CD4-positive, alpha-beta memory T cell (primary cell): ENCODE data around the gene ATXN7L2. TPM values are rescaled to one million over a fixed set of nuclear protein-coding genes. Genes with fewer than 3 reads are reported as not detected.

ENCODE experiments used
- CTCF ChIA-PET: fragments of 350-600 bp; sonication (Branson Sonifier 250); formaldehyde crosslinking; loops from one replicate; lab custom pipeline; 2021; ENCODE audit warnings: inconsistent platforms; ENCODE audit not compliant: partially characterized antibody; lab: Charles Lee
- POLR2A ChIA-PET: fragments of 350-600 bp; sonication (Branson Sonifier 250); formaldehyde crosslinking; loops from one replicate; lab custom pipeline; 2021; ENCODE audit not compliant: partially characterized antibody; lab: Charles Lee
- DNase-seq, 5 donors: peaks; one replicate each; pipeline versions ENCODE4 v3.0.0 to v3.0.0-alpha.2; 2020 to 2022; ENCODE audit warnings: mixed read lengths in 1 of 5
- H3K27ac ChIP-seq: one replicate; pipeline ENCODE4 v1.7.0; 2013; ENCODE audit warnings: low read depth, low read length
- H3K27me3 ChIP-seq: 2 replicates; pipeline ENCODE4 v1.7.0; 2013; ENCODE audit warnings: mild to moderate bottlenecking, low read length, moderate library complexity; ENCODE audit not compliant: insufficient read depth
- H3K36me3 ChIP-seq: 2 replicates; pipeline ENCODE4 v1.7.0; 2013; ENCODE audit warnings: mild to moderate bottlenecking, low read length, moderate library complexity; ENCODE audit not compliant: insufficient read depth
- H3K4me1 ChIP-seq: 2 replicates; pipeline ENCODE4 v1.7.0; 2013; ENCODE audit warnings: mild to moderate bottlenecking, low read length, moderate library complexity; ENCODE audit not compliant: insufficient read depth
- H3K4me3 ChIP-seq, 2 donors: one replicate each; pipeline ENCODE4 v1.7.0; 2013; ENCODE audit warnings: low read length in 2 of 2, mild to moderate bottlenecking in 1 of 2
- H3K9me3 ChIP-seq, 2 donors: one replicate each; pipeline ENCODE4 v1.7.0; 2013; ENCODE audit warnings: low read length in 2 of 2, control low read depth in 1 of 2; ENCODE audit not compliant: control insufficient read depth in 1 of 2
- H3K27ac Mint-ChIP-seq, 7 donors: one replicate each; pipeline ENCODE4 v1.8.0; 2020 to 2021; ENCODE audit warnings: mixed read lengths in 7 of 7, mild to moderate bottlenecking in 6 of 7, inconsistent platforms in 3 of 7, moderate library complexity in 3 of 7
- H3K27me3 Mint-ChIP-seq, 2 donors: one replicate each; pipeline ENCODE4 v1.8.0; 2020 to 2021; ENCODE audit warnings: mixed read lengths in 2 of 2
- H3K36me3 Mint-ChIP-seq, 2 donors: one replicate each; pipeline ENCODE4 v1.8.0; 2020 to 2021; ENCODE audit warnings: mixed read lengths in 2 of 2, inconsistent platforms in 1 of 2, mild to moderate bottlenecking in 1 of 2
- H3K4me1 Mint-ChIP-seq, 4 donors: one replicate each; pipeline ENCODE4 v1.8.0; 2020 to 2021; ENCODE audit warnings: mixed read lengths in 4 of 4, mild to moderate bottlenecking in 1 of 4
- H3K4me3 Mint-ChIP-seq, 8 donors: one replicate each; pipeline ENCODE4 v1.8.0; 2020 to 2021; ENCODE audit warnings: mixed read lengths in 8 of 8, mild to moderate bottlenecking in 7 of 8, moderate library complexity in 6 of 8, inconsistent platforms in 3 of 8
- H3K9me3 Mint-ChIP-seq, 8 donors: one replicate each; pipeline ENCODE4 v1.8.0; 2020 to 2021; ENCODE audit warnings: mixed read lengths in 8 of 8, mild to moderate bottlenecking in 5 of 8, inconsistent platforms in 3 of 8, moderate library complexity in 1 of 8
- intact Hi-C: fragments of 100-400 bp; cut with micrococcal nuclease; formaldehyde crosslinking; loops from one replicate; pipeline ENCODE4 v1.15.1; 2023
- polyA plus RNA-seq, 2 donors: library from polyadenylated mRNA; unstranded; fragments of 300-500 nt; fragmentation: Illumina TruSeq; gene quantifications; one replicate each; pipeline ENCODE4 v1.2.3, GENCODE V29; 2021
- total RNA-seq, 2 experiments: library from RNA; stranded (reverse); gene quantifications; one replicate each; pipeline ENCODE4 v1.2.3, GENCODE V29; 2021

The ATXN7L2 gene
- total and polyA plus RNA-seq, 4 experiments from 2014 or later, result 1.9 to 9.0 (median 7.1) TPM

DNA sequence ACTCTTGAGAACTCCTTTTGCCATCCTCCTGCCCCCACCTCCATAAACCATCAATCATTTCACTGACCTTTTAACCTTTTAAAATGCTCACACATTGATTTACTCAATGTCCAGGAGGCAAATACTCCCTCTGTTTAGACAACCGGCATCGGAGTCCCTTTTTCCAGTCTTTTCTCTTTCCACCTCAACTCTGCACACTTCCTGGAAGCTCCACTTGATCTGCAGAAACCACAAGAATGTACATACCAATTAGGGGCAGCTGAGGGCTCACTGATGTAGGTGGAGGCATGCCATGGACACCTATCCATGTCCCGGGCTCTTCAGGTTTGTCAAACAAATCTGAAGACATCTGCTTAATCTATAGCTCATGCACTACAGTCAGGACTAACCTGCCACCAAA lies 31.1 kb downstream of the ATXN7L2 start:
- DNase-seq, result no peak
- intact Hi-C loops, result no loop called here
- H3K27ac ChIP-seq, result no peak overlapping the region
- peaks cover 0 to 2% (median 0%) of the 10 kb centered on the region in 8 donors for H3K9me3 Mint-ChIP-seq
- H3K36me3 ChIP-seq, result no peaks in the 10 kb centered on the region
- no peaks in the 10 kb centered on the region for H3K27me3 Mint-ChIP-seq
- peaks cover 12 to 22% (median 18%) of the 10 kb centered on the region in 4 donors for H3K4me1 Mint-ChIP-seq
- H3K4me1 ChIP-seq, result peaks cover 11% of the 10 kb centered on the region
- ChIA-PET CTCF (interaction anchor here (24.9 to 37.2 kb wide), 2 partner anchors 17 to 21 kb away, joined by 594 to 1669 read pairs; partner anchors contain the start of genes ATXN7L2, CYB561D1 and GPR61), POLR2A (interaction anchor here (2.0 to 16.4 kb wide), 2 partner anchors 18 to 30 kb away, joined by 7 to 292 read pairs; partner anchors contain the start of gene CYB561D1)
- no peak overlapping the region for H3K4me3 ChIP-seq
- H3K36me3 Mint-ChIP-seq, result peaks cover 3 to 4% of the 10 kb centered on the region in 2 donors
- H3K27me3 ChIP-seq, result no peaks in the 10 kb centered on the region
- H3K4me3 Mint-ChIP-seq, result no peak overlapping the region
- no peaks in the 10 kb centered on the region for H3K9me3 ChIP-seq
- peak overlapping the region in 1 of 7 donors; percentile 24 for H3K27ac Mint-ChIP-seq

DNA sequence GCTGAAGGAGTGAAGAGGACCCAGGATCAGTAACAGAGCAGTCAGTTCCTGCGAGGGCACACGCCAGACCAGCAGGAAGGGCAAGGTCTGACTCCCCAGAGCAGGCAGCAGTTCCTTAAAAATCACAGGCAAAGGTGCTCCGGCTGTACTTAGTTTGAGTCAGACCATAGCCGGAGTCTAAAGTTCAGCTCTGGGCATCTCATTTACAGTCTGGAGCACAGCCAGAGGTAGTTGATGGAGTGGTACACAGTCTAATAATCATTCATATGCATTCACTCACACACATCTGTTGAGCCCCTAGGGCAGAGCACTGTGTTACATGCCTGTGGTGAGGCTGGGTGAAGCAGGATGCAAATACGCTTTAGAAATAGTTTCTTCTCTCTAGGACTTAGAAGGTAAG lies 33.2 kb downstream of the ATXN7L2 start:
- peaks cover 0 to 3% of the 10 kb centered on the region in 2 donors for H3K36me3 Mint-ChIP-seq
- no peaks in the 10 kb centered on the region for H3K9me3 Mint-ChIP-seq
- H3K4me1 Mint-ChIP-seq, result peaks cover 0 to 7% (median under 1%) of the 10 kb centered on the region in 4 donors
- H3K4me3 ChIP-seq, result no peak overlapping the region
- H3K4me1 ChIP-seq, result no peaks in the 10 kb centered on the region
- H3K36me3 ChIP-seq, result no peaks in the 10 kb centered on the region
- POLR2A ChIA-PET, result interaction anchor here (16.4 kb wide), 1 partner anchor 20 kb away, joined by 292 read pairs; the partner anchor contains the start of gene CYB561D1
- no peak overlapping the region for H3K4me3 Mint-ChIP-seq
- H3K27me3 ChIP-seq, result no peaks in the 10 kb centered on the region
- no peak for DNase-seq
- no peaks in the 10 kb centered on the region for H3K27me3 Mint-ChIP-seq
- CTCF ChIA-PET, result interaction anchor here (1.6 to 37.2 kb wide), 3 partner anchors 15 to 239 kb away, joined by 6 to 1669 read pairs (median 594); partner anchors contain the start of genes ATXN7L2, CYB561D1 and GPR61
- H3K27ac Mint-ChIP-seq, result peak overlapping the region in 1 of 7 donors; percentile 14
- intact Hi-C loops, result no loop called here
- H3K9me3 ChIP-seq, result no peaks in the 10 kb centered on the region
- no peak overlapping the region for H3K27ac ChIP-seq

DNA sequence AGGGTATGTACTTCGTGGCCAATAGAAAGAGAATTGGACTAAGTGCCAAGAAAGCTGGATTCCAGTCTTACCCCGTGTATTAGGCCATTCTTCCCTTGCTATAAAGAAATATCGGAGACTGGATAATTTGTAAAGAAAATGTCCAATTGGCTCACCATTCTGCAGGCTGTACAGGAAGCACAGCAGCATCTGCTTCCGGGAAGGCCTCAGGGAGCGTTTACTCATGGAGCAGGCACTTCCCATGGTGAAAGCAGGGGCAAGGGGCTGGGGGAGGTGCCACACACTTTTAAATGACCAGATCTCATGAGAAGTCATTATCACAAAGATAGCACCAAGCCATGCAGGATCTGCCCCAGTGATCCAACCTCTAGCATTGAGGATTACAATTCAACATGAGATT lies 33.6 kb downstream of the ATXN7L2 start:
- no peak for DNase-seq
- Mint-ChIP-seq H3K36me3 (peaks cover 0 to 3% of the 10 kb centered on the region in 2 donors), H3K9me3 (peaks cover 0 to 1% (median 0%) of the 10 kb centered on the region in 8 donors), H3K27ac (no peak overlapping the region), H3K4me1 (peaks cover 0 to 7% (median 0%) of the 10 kb centered on the region in 4 donors), H3K4me3 (no peak overlapping the region), H3K27me3 (peaks cover 0 to 2% of the 10 kb centered on the region in 2 donors)
- H3K27ac ChIP-seq, result no peak overlapping the region
- no peaks in the 10 kb centered on the region for H3K9me3 ChIP-seq
- POLR2A ChIA-PET, result interaction anchor here (16.4 kb wide), 1 partner anchor 20 kb away, joined by 292 read pairs; the partner anchor contains the start of gene CYB561D1
- no peaks in the 10 kb centered on the region for H3K36me3 ChIP-seq
- CTCF ChIA-PET, result interaction anchor here (24.9 to 37.2 kb wide), 2 partner anchors 14 to 24 kb away, joined by 594 to 1669 read pairs; partner anchors contain the start of genes ATXN7L2, CYB561D1 and GPR61
- no peak overlapping the region for H3K4me3 ChIP-seq
- intact Hi-C loops, result no loop called here
- H3K4me1 ChIP-seq, result no peaks in the 10 kb centered on the region
- no peaks in the 10 kb centered on the region for H3K27me3 ChIP-seq

DNA sequence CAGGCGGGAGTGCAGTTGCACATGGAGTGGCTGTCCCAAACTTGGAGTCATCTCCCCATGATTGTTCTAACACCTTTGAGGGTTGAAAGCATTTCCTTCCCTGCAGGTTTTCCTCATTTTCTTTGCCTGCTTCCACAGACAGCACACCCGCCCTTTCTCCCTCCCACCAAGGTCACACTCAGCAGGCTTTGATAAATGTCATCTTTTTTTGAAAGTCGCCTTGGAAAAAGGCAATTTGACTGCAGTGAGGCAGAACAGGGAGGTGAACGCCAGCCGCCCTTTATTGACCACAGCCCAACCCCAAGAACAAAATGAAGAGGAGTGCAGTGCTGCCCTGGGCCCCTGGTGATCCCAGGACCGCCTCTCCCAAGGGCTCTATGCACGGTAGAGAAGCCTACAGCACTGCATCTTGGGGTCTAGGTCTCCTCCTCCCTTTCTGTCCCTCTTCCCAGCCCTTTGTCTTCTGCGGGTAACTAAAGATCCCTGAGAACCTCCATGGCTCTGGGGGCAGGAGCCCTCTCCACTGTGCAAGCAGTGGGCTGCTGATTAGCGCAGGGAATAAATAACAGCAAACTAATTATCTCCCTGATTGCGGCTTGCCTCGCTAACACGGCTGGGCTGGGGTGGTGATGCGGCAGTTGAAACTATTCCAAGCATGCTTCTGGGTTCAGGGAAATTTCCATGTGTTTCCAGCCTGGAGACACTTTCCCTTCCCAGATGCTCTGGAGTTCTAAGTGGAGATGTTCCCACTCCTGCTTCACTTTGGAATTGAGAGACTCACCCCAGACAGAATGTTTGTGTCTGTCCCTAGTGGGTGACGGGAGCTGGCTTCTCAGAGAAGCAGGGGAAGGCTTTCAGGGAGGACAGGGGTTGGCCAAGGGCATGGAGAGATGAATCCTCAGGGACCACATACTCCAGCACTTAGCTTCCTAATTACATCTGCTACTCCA lies 37.6 kb downstream of the ATXN7L2 start:
- no peak for DNase-seq
- Histone ChIP-seq H3K36me3 (no peaks in the 10 kb centered on the region), H3K9me3 (no peaks in the 10 kb centered on the region), H3K4me1 (no peaks in the 10 kb centered on the region), H3K27ac (no peak overlapping the region), H3K4me3 (no peak overlapping the region), H3K27me3 (no peaks in the 10 kb centered on the region)
- no peak overlapping the region for H3K4me3 Mint-ChIP-seq
- no peak overlapping the region for H3K27ac Mint-ChIP-seq
- H3K27me3 Mint-ChIP-seq, result peaks cover 2% of the 10 kb centered on the region in 2 donors
- ChIA-PET CTCF (interaction anchor here (1.1 to 24.9 kb wide), 6 partner anchors 11 to 244 kb away, joined by 4 to 1669 read pairs (median 14); partner anchors contain the start of genes AMIGO1, ATXN7L2 and CYB561D1), POLR2A (no interaction called here)
- intact Hi-C loops, result no loop called here
- peaks cover 0 to 1% (median 0%) of the 10 kb centered on the region in 8 donors for H3K9me3 Mint-ChIP-seq
- H3K4me1 Mint-ChIP-seq, result peaks cover 0 to 2% (median 0%) of the 10 kb centered on the region in 4 donors
- H3K36me3 Mint-ChIP-seq, result peaks cover 0 to 3% of the 10 kb centered on the region in 2 donors

DNA sequence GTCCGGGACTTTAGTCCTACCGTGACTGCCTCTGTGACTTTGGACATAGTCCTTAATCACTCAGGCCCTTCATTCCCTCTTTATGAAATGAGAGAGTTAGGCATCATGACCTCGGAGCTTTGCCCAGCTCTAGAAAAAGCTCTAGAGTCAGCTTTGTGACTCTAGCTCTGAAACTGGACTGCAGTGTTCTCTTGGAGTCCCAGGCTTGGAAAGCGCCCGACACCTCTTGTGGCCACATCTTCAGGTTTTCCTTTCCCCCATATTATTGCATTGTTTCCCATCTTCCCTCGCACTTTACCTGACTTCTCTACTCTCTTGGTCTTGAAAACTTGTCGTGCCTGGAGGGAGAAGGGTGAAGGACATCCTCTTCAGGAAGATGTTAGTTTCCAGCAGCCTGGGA lies 38.3 kb downstream of the ATXN7L2 start:
- Mint-ChIP-seq H3K36me3 (no peaks in the 10 kb centered on the region), H3K9me3 (peaks cover 0 to 1% (median 0%) of the 10 kb centered on the region in 8 donors), H3K4me1 (peaks cover 0 to 2% (median 0%) of the 10 kb centered on the region in 4 donors), H3K27ac (peak overlapping the region in 2 of 7 donors; percentile 18 to 48), H3K27me3 (peaks cover 2% of the 10 kb centered on the region in 2 donors), H3K4me3 (no peak overlapping the region)
- no peak for DNase-seq
- Histone ChIP-seq H3K27ac (no peak overlapping the region), H3K9me3 (no peaks in the 10 kb centered on the region), H3K27me3 (no peaks in the 10 kb centered on the region), H3K4me1 (no peaks in the 10 kb centered on the region), H3K4me3 (no peak overlapping the region), H3K36me3 (no peaks in the 10 kb centered on the region)
- CTCF ChIA-PET, result interaction anchor here (2.4 to 21.4 kb wide), 2 partner anchors 10 to 22 kb away, joined by 14 to 1669 read pairs; partner anchors contain the start of genes AMIGO1, ATXN7L2 and CYB561D1
- POLR2A ChIA-PET, result no interaction called here
- intact Hi-C loops, result no loop called here

DNA sequence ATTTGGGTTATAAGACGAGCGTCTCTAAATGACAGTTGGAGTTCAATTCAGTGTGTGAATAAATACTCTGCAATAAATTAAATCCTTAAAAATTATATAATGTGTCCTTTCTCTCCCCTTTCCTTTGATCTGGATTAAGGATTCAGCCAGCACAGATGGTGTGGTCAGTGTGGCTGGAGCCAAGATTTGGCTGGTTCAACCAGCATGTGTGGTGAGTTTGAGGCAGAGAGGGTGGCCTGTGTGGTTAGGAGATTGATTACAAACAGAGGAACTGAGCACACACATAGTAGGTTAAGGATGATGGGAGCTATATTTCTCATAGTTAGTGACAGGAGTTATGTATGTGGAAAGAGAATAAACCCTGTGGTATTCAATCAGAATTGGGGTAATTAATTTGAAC lies 40.0 kb downstream of the ATXN7L2 start:
- no peaks in the 10 kb centered on the region for H3K4me1 ChIP-seq
- ChIA-PET POLR2A (interaction anchor here (1.6 kb wide), 1 partner anchor 14 kb away, joined by 5 read pairs; the partner anchor contains the start of gene AMIGO1), CTCF (interaction anchor here (1.5 to 21.4 kb wide), 3 partner anchors 8 to 23 kb away, joined by 9 to 1669 read pairs (median 14); partner anchors contain the start of genes AMIGO1, ATXN7L2 and CYB561D1)
- Mint-ChIP-seq H3K4me1 (peaks cover 0 to 2% (median 0%) of the 10 kb centered on the region in 4 donors), H3K27ac (peak overlapping the region in 1 of 7 donors; percentile 74), H3K4me3 (no peak overlapping the region), H3K27me3 (peaks cover 2% of the 10 kb centered on the region in 2 donors), H3K9me3 (peaks cover 0 to 1% (median 0%) of the 10 kb centered on the region in 8 donors), H3K36me3 (no peaks in the 10 kb centered on the region)
- no peaks in the 10 kb centered on the region for H3K36me3 ChIP-seq
- H3K27me3 ChIP-seq, result no peaks in the 10 kb centered on the region
- no peak for DNase-seq
- no peaks in the 10 kb centered on the region for H3K9me3 ChIP-seq
- intact Hi-C loops, result no loop called here
- no peak overlapping the region for H3K27ac ChIP-seq
- H3K4me3 ChIP-seq, result no peak overlapping the region
